Cortex of kidney (tissue), 1 donor: ENCODE measurements around the gene CARF.
A peak's percentile ranks its signal among the peaks of the same experiment; 100 is the strongest.
"Not testable (repeated sequence)": the region's sequence is repeated elsewhere in the genome, so short reads cannot be mapped to it uniquely, and the experiment has no call there.

Experiments used
- DNase-seq: peaks from one replicate; lab custom pipeline; 2025; lab: John Stamatoyannopoulos, UW

The CARF gene

GRCh38 chr2:202933958-202934357, 21.9 kb downstream of the CARF start:
- DNase-seq, result no peak

- DNase-seq, result no peak
Observed at GRCh38 chr2:202934456-202934855, 22.4 kb downstream of the CARF start.

GRCh38 chr2:202938960-202939359, 26.9 kb downstream of the CARF start:
- no peak for DNase-seq

- no peak for DNase-seq
Observed at GRCh38 chr2:202941771-202942170, 29.7 kb downstream of the CARF start.

- no peak for DNase-seq
Observed at GRCh38 chr2:202944408-202944807, 32.3 kb downstream of the CARF start.

GRCh38 chr2:202944816-202945215, 32.7 kb downstream of the CARF start:
- no peak for DNase-seq

- DNase-seq, result no peak
Observed at GRCh38 chr2:202945497-202945896, 33.4 kb downstream of the CARF start.

GRCh38 chr2:202949333-202949732, 37.3 kb downstream of the CARF start:
- DNase-seq, result not testable (repeated sequence)

- no peak for DNase-seq
Observed at GRCh38 chr2:202950592-202950991, 38.5 kb downstream of the CARF start.

GRCh38 chr2:202960524-202960923, 48.4 kb downstream of the CARF start:
- no peak for DNase-seq

GRCh38 chr2:202963712-202964111, 51.6 kb downstream of the CARF start:
- DNase-seq, result no peak

- no peak for DNase-seq
Observed at GRCh38 chr2:202965810-202966460, 53.9 kb downstream of the CARF start.

GRCh38 chr2:202969404-202969803, 57.3 kb downstream of the CARF start:
- DNase-seq, result not testable (repeated sequence)

- no peak for DNase-seq
Observed at GRCh38 chr2:202976809-202977208, 64.7 kb downstream of the CARF start.

GRCh38 chr2:202982779-202983491, 70.9 kb downstream of the CARF start:
- no peak for DNase-seq

GRCh38 chr2:202989749-202990148, 77.7 kb downstream of the CARF start:
- DNase-seq, result no peak

GRCh38 chr2:202990501-202990900, 78.4 kb downstream of the CARF start:
- no peak for DNase-seq

GRCh38 chr2:202997113-202997512, 85.0 kb downstream of the CARF start:
- DNase-seq, result not testable (repeated sequence)

GRCh38 chr2:203002054-203002821, 90.2 kb downstream of the CARF start:
- DNase-seq, result no peak

- no peak for DNase-seq
Observed at GRCh38 chr2:203003716-203004115, 91.6 kb downstream of the CARF start.

- peak; percentile 84 for DNase-seq
Observed at GRCh38 chr2:203014456-203015199, 102.6 kb downstream of the CARF start, which contains the start of gene NBEAL1. Gene NBEAL1, plus strand, starts transcription at chr2:203014875. Its CDS starts 1,510 bp downstream, at chr2:203016385.

GRCh38 chr2:203016716-203017115, 104.6 kb downstream of the CARF start:
- DNase-seq, result no peak
